HFF-Myc (cell line): Measurements from ENCODE around the gene ADARB2.

Experiments
- DNase-seq: peaks from one replicate; pipeline ENCODE4 v3.0.0-alpha.2; 2011; ENCODE audit warnings: low read depth; ENCODE audit errors: extremely low read depth
- H3K4me3 ChIP-seq: replicated peaks from 2 replicates; pipeline ENCODE4 v1.5.1; 2011; ENCODE audit warnings: low read depth, mild to moderate bottlenecking, control low read depth, low read length
- CTCF ChIP-seq: IDR thresholded peaks from 2 replicates; pipeline ENCODE4 v1.5.1; 2012; ENCODE audit warnings: mild to moderate bottlenecking, low read depth, low read length, control low read depth; ENCODE audit errors: missing control alignments

Gene ADARB2

GRCh38 chr10:1558906-1559305, 178.4 kb downstream of the ADARB2 start:
- no peak for TF ChIP-seq CTCF
- no peak for DNase-seq

GRCh38 chr10:1557081-1557480, 180.2 kb downstream of the ADARB2 start:
- DNase-seq = no peak
- TF ChIP-seq CTCF = no peak
- H3K4me3 ChIP-seq = no peak overlapping the region

More at GRCh38 chr10:1558906-1559305, 178.4 kb downstream of the ADARB2 start:
- no peak overlapping the region for H3K4me3 ChIP-seq

- H3K4me3 ChIP-seq = no peak overlapping the region
- no peak for TF ChIP-seq CTCF
- no peak for DNase-seq
Measured at GRCh38 chr10:1556496-1556895, 180.8 kb downstream of the ADARB2 start.

- H3K4me3 ChIP-seq = no peak overlapping the region
- DNase-seq = no peak
- TF ChIP-seq CTCF = no peak
Measured at GRCh38 chr10:1553951-1554350, 183.4 kb downstream of the ADARB2 start.

- TF ChIP-seq CTCF = no peak
- DNase-seq = no peak
- no peak overlapping the region for H3K4me3 ChIP-seq
Measured at GRCh38 chr10:1552881-1553670, 184.2 kb downstream of the ADARB2 start.

- no peak for DNase-seq
- no peak overlapping the region for H3K4me3 ChIP-seq
- TF ChIP-seq CTCF = no peak
Measured at GRCh38 chr10:1552406-1552805, 184.9 kb downstream of the ADARB2 start.
